LNCAP (cell line): ENCODE measurements around the gene NTPCR.

Experiments used
- CTCF ChIP-seq: fragments of 450-650 bp; IDR thresholded peaks from 2 replicates; pipeline ENCODE4 v1.5.1; 2017; ENCODE audit warnings: mild to moderate bottlenecking

Gene NTPCR

GRCh38 chr1:232958067-232958466 is 7.7 kb downstream of the NTPCR start:
- TF ChIP-seq CTCF = no peak

- TF ChIP-seq CTCF = no peak
Measured at GRCh38 chr1:232962761-232963745, 12.6 kb downstream of the NTPCR start.

- no peak for TF ChIP-seq CTCF
Measured at GRCh38 chr1:232964601-232965000, 14.2 kb downstream of the NTPCR start.

- no peak for TF ChIP-seq CTCF
Measured at GRCh38 chr1:232965124-232965911, 14.9 kb downstream of the NTPCR start.

- TF ChIP-seq CTCF = no peak
Measured at GRCh38 chr1:232965912-232966217, 15.5 kb downstream of the NTPCR start.

- no peak for TF ChIP-seq CTCF
Measured at GRCh38 chr1:232966663-232967062, 16.3 kb downstream of the NTPCR start.

- no peak for TF ChIP-seq CTCF
Measured at GRCh38 chr1:232968391-232968790, 18.0 kb downstream of the NTPCR start.
